ENCODE measurements around the gene COL6A3.

The COL6A3 gene

GRCh38 chr2:237278568-237278967, 135.4 kb downstream of the COL6A3 start:
- in situ Hi-C loops (cut with MboI; ENCODE audit: low sequenced_read_pairs): no loop called here

GRCh38 chr2:237276716-237277490, 137.1 kb downstream of the COL6A3 start:
- in situ Hi-C loops (cut with MboI; ENCODE audit: low sequenced_read_pairs): no loop called here

All from HL-60/S4 treated with phorbol 12-myristate 13-acetate at 8.2 ng/mL for 4 days and 3 days (cell line).